ENCODE results near the gene MSX2.
"Not testable (repeated sequence)": the region's sequence is repeated elsewhere in the genome, so short reads cannot be mapped to it uniquely, and the experiment has no call there.

MSX2 gene

GRCh38 chr5:174732036-174733020 lies 7.9 kb downstream of the MSX2 start:
- no peak for FAIRE-seq
- no peak for DNase-seq (ENCODE audit: insufficient read length, low spot score)

GRCh38 chr5:174733091-174733690 lies 8.8 kb downstream of the MSX2 start:
- DNase-seq (ENCODE audit: insufficient read length, low spot score): no peak
- no peak for FAIRE-seq

- DNase-seq (ENCODE audit: insufficient read length, low spot score) (no peak), FAIRE-seq (no peak)
Observed at GRCh38 chr5:174733836-174734235, 9.5 kb downstream of the MSX2 start.

GRCh38 chr5:174734571-174735497 lies 10.5 kb downstream of the MSX2 start:
- DNase-seq (ENCODE audit: insufficient read length, low spot score) (no peak), FAIRE-seq (no peak)

GRCh38 chr5:174735498-174736330 lies 11.3 kb downstream of the MSX2 start:
- DNase-seq (ENCODE audit: insufficient read length, low spot score): no peak
- FAIRE-seq: no peak

- DNase-seq (ENCODE audit: insufficient read length, low spot score) (no peak), FAIRE-seq (no peak)
Observed at GRCh38 chr5:174736331-174736721, 11.9 kb downstream of the MSX2 start.

GRCh38 chr5:174736777-174737176 lies 12.4 kb downstream of the MSX2 start:
- FAIRE-seq (no peak), DNase-seq (ENCODE audit: insufficient read length, low spot score) (no peak)

- no peak for DNase-seq (ENCODE audit: insufficient read length, low spot score)
- no peak for FAIRE-seq
Observed at GRCh38 chr5:174737330-174737729, 12.9 kb downstream of the MSX2 start.

- DNase-seq (ENCODE audit: insufficient read length, low spot score) (no peak), FAIRE-seq (no peak)
Observed at GRCh38 chr5:174741352-174741751, 17.0 kb downstream of the MSX2 start.

GRCh38 chr5:174744896-174745295 lies 20.5 kb downstream of the MSX2 start:
- FAIRE-seq (no peak), DNase-seq (ENCODE audit: insufficient read length, low spot score) (no peak)

- no peak for FAIRE-seq
Observed at GRCh38 chr5:174745590-174746103, 21.3 kb downstream of the MSX2 start.

GRCh38 chr5:174750711-174751110 lies 26.3 kb downstream of the MSX2 start:
- DNase-seq (ENCODE audit: insufficient read length, low spot score): no peak
- FAIRE-seq: no peak

More at GRCh38 chr5:174745590-174746103, 21.3 kb downstream of the MSX2 start:
- DNase-seq (ENCODE audit: insufficient read length, low spot score): no peak

GRCh38 chr5:174751154-174752000 lies 27.0 kb downstream of the MSX2 start:
- FAIRE-seq (no peak), DNase-seq (ENCODE audit: insufficient read length, low spot score) (no peak)

GRCh38 chr5:174752121-174752520 lies 27.7 kb downstream of the MSX2 start:
- no peak for FAIRE-seq
- no peak for DNase-seq (ENCODE audit: insufficient read length, low spot score)

- DNase-seq (ENCODE audit: insufficient read length, low spot score) (no peak), FAIRE-seq (no peak)
Observed at GRCh38 chr5:174755106-174755505, 30.7 kb downstream of the MSX2 start.

GRCh38 chr5:174759091-174759490 lies 34.7 kb downstream of the MSX2 start:
- FAIRE-seq (no peak), DNase-seq (ENCODE audit: insufficient read length, low spot score) (no peak)

- DNase-seq (ENCODE audit: insufficient read length, low spot score): no peak
- no peak for FAIRE-seq
Observed at GRCh38 chr5:174760721-174761120, 36.3 kb downstream of the MSX2 start.

GRCh38 chr5:174761341-174761740 lies 37.0 kb downstream of the MSX2 start:
- not testable (repeated sequence) for DNase-seq (ENCODE audit: insufficient read length, low spot score); FAIRE-seq

GRCh38 chr5:174764309-174764708 lies 39.9 kb downstream of the MSX2 start:
- FAIRE-seq (no peak), DNase-seq (ENCODE audit: insufficient read length, low spot score) (no peak)

All from GM19239 (cell line).